AG04450 (cell line): Measurements from ENCODE around the gene MAVS. TPM values are rescaled to one million over a fixed set of nuclear protein-coding genes. Genes with fewer than 3 reads are reported as not detected.

ENCODE experiments used
- CTCF ChIA-PET: fragments of 300-600, 350-600 bp; formaldehyde crosslinking; extraction: SDS; loops from one replicate; lab custom pipeline; 2022; ENCODE audit warnings: antibody characterized with exemption, inconsistent platforms; lab: Charles Lee
- POLR2A ChIA-PET: fragments of 350-600 bp; formaldehyde crosslinking; extraction: SDS; loops from one replicate; lab custom pipeline; 2021; ENCODE audit warnings: antibody characterized with exemption, inconsistent platforms; lab: Yijun Ruan, JAX
- DNase-seq: peaks from one replicate; pipeline ENCODE4 v3.0.0-alpha.2; 2011; ENCODE audit warnings: low read depth, low spot score
- H3K27ac ChIP-seq: one replicate; pipeline ENCODE4 v1.5.1; 2012; ENCODE audit warnings: low read depth, low read length, control low read depth
- H3K27me3 ChIP-seq: one replicate; pipeline ENCODE4 v1.6.0; 2012; ENCODE audit warnings: low read length; ENCODE audit not compliant: control insufficient read depth, insufficient read depth
- H3K4me3 ChIP-seq: 2 replicates; pipeline ENCODE4 v1.5.1; 2011; ENCODE audit warnings: mild to moderate bottlenecking, low read depth, low read length, control low read depth
- H3K9me3 ChIP-seq: 2 replicates; pipeline ENCODE4 v1.5.1; 2012; ENCODE audit warnings: low read length; ENCODE audit not compliant: control insufficient read depth, insufficient read depth
- CTCF ChIP-seq: IDR thresholded peaks from 2 replicates; pipeline ENCODE4 v1.5.1; 2011; ENCODE audit warnings: low read depth, low read length, control low read depth, inconsistent platforms
- polyA plus RNA-seq: library from polyadenylated mRNA; depleted of rRNA; stranded (reverse); fragments of >200 nt; gene quantifications from 2 replicates; pipeline ENCODE4 v1.2.3, GENCODE V29; 2011

Gene MAVS
- polyA plus RNA-seq, 1 experiment = 16.4 TPM

- Histone ChIP-seq H3K9me3 (peaks cover 6% of the 10 kb centered on the region), H3K4me3 (no peak overlapping the region), H3K27me3 (no peaks in the 10 kb centered on the region), H3K27ac (no peak overlapping the region)
- POLR2A ChIA-PET = interaction anchor here (0.7 to 1.1 kb wide), 4 partner anchors 9 to 72 kb away, joined by 3 to 6 read pairs (median 4); partner anchors contain the start of genes CENPB and MAVS
- CTCF ChIA-PET = interaction anchor here (0.6 kb wide), 2 partner anchors 106 to 108 kb away, joined by 6 to 7 read pairs; no protein-coding TSS in a partner anchor
- DNase-seq = no peak
- no peak for TF ChIP-seq CTCF
Measured at GRCh38 chr20:3858689-3859088, 12.1 kb downstream of the MAVS start.

GRCh38 chr20:3861191-3861590 lies 14.6 kb downstream of the MAVS start:
- no peak for TF ChIP-seq CTCF
- H3K4me3 ChIP-seq = no peak overlapping the region
- ChIA-PET CTCF (no interaction called here), POLR2A (no interaction called here)
- no peak overlapping the region for H3K27ac ChIP-seq
- no peaks in the 10 kb centered on the region for H3K27me3 ChIP-seq
- DNase-seq = no peak
- H3K9me3 ChIP-seq = peaks cover 6% of the 10 kb centered on the region

- Histone ChIP-seq H3K27me3 (no peaks in the 10 kb centered on the region), H3K4me3 (no peak overlapping the region), H3K9me3 (peaks cover 6% of the 10 kb centered on the region), H3K27ac (no peak overlapping the region)
- TF ChIP-seq CTCF = no peak
- ChIA-PET POLR2A (no interaction called here), CTCF (no interaction called here)
- DNase-seq = no peak
Measured at GRCh38 chr20:3862333-3862732, 15.7 kb downstream of the MAVS start.

- H3K27ac ChIP-seq = no peak overlapping the region
- no peak for DNase-seq
- no peaks in the 10 kb centered on the region for H3K27me3 ChIP-seq
- POLR2A ChIA-PET = interaction anchor here (0.6 kb wide), 1 partner anchor 13 kb away, joined by 7 read pairs; no protein-coding TSS in a partner anchor
- TF ChIP-seq CTCF = no peak
- no peak overlapping the region for H3K4me3 ChIP-seq
- CTCF ChIA-PET = no interaction called here
- H3K9me3 ChIP-seq = peaks cover 6% of the 10 kb centered on the region
Measured at GRCh38 chr20:3863317-3863716, 16.7 kb downstream of the MAVS start.

GRCh38 chr20:3864518-3864917 lies 17.9 kb downstream of the MAVS start:
- CTCF ChIA-PET = no interaction called here
- DNase-seq = no peak
- Histone ChIP-seq H3K27me3 (no peaks in the 10 kb centered on the region), H3K9me3 (peaks cover 6% of the 10 kb centered on the region), H3K4me3 (no peak overlapping the region), H3K27ac (no peak overlapping the region)
- POLR2A ChIA-PET = no interaction called here
- TF ChIP-seq CTCF = no peak
